C4-2B (cell line): Measurements from ENCODE around the gene PRPF6.

ENCODE experiments used
- ZFX ChIP-seq: fragments of 450-650 bp; IDR thresholded peaks from 2 replicates; pipeline ENCODE4 v1.6.1; 2017
- TF ChIP-seq, protein P1 (sequence below): fragments of 450-650 bp; conservative IDR thresholded peaks from 2 replicates; pipeline ENCODE4 v1.5.1; 2017; ENCODE audit warnings: mild to moderate bottlenecking

- TF ChIP-seq, protein P1, sequence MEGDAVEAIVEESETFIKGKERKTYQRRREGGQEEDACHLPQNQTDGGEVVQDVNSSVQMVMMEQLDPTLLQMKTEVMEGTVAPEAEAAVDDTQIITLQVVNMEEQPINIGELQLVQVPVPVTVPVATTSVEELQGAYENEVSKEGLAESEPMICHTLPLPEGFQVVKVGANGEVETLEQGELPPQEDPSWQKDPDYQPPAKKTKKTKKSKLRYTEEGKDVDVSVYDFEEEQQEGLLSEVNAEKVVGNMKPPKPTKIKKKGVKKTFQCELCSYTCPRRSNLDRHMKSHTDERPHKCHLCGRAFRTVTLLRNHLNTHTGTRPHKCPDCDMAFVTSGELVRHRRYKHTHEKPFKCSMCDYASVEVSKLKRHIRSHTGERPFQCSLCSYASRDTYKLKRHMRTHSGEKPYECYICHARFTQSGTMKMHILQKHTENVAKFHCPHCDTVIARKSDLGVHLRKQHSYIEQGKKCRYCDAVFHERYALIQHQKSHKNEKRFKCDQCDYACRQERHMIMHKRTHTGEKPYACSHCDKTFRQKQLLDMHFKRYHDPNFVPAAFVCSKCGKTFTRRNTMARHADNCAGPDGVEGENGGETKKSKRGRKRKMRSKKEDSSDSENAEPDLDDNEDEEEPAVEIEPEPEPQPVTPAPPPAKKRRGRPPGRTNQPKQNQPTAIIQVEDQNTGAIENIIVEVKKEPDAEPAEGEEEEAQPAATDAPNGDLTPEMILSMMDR = no peak
- no peak for TF ChIP-seq ZFX
Measured at GRCh38 chr20:64076061-64076997, 95.4 kb downstream of the PRPF6 start.
